HG02642 (cell line): Measurements from ENCODE around the gene GRK1.

Source experiments
- ATAC-seq: cut with Tn5 transposase; IDR thresholded peaks from one replicate; pipeline ENCODE4 v1.9.1; 2021; ENCODE audit warnings: mild to moderate bottlenecking; ENCODE audit not compliant: unreplicated experiment, poor library complexity

The GRK1 gene

GRCh38 chr13:113647351-113648215 is 19.4 kb upstream of the GRK1 start:
- ATAC-seq = no peak

GRCh38 chr13:113648216-113648610 is 18.8 kb upstream of the GRK1 start:
- ATAC-seq = no peak

- ATAC-seq = no peak
Measured at GRCh38 chr13:113649212-113649611, 17.8 kb upstream of the GRK1 start.

GRCh38 chr13:113650275-113650674 is 16.7 kb upstream of the GRK1 start:
- no peak for ATAC-seq

- no peak for ATAC-seq
Measured at GRCh38 chr13:113650731-113651148, 16.3 kb upstream of the GRK1 start.

- ATAC-seq = no peak
Measured at GRCh38 chr13:113651511-113652403, 15.3 kb upstream of the GRK1 start.

- ATAC-seq = no peak
Measured at GRCh38 chr13:113652404-113653263, 14.4 kb upstream of the GRK1 start.

- no peak for ATAC-seq
Measured at GRCh38 chr13:113653264-113654174, 13.5 kb upstream of the GRK1 start.

GRCh38 chr13:113654175-113654560 is 12.9 kb upstream of the GRK1 start:
- no peak for ATAC-seq

GRCh38 chr13:113654591-113655345 is 12.3 kb upstream of the GRK1 start:
- ATAC-seq = no peak

- ATAC-seq = no peak
Measured at GRCh38 chr13:113655346-113656002, 11.5 kb upstream of the GRK1 start.

GRCh38 chr13:113656003-113656588 is 10.9 kb upstream of the GRK1 start:
- ATAC-seq = no peak

- ATAC-seq = no peak
Measured at GRCh38 chr13:113656831-113657671, 10.0 kb upstream of the GRK1 start.

- no peak for ATAC-seq
Measured at GRCh38 chr13:113657851-113658741, 8.9 kb upstream of the GRK1 start, which contains the start of gene ATP4B. ATP4B (minus strand) TSS chr13:113658198; CDS start chr13:113658144, 54 bp downstream.

- no peak for ATAC-seq
Measured at GRCh38 chr13:113658836-113659235, 8.2 kb upstream of the GRK1 start.

GRCh38 chr13:113659337-113659736 is 7.7 kb upstream of the GRK1 start:
- ATAC-seq = no peak
